WTC11 (cell line): ENCODE measurements around the gene ECHDC3.

Source experiments
- ATF1 ChIP-seq: sonication (generic); formaldehyde crosslinking; IDR thresholded peaks from 2 replicates; pipeline ENCODE4 v1.8.1; 2023; ENCODE audit warnings: mild to moderate bottlenecking, moderate library complexity, missing genetic modification reagents
- ATF3 ChIP-seq: sonication (generic); formaldehyde crosslinking; conservative IDR thresholded peaks from 2 replicates; pipeline ENCODE4 v1.8.1; 2022; ENCODE audit warnings: mild to moderate bottlenecking, missing genetic modification reagents
- MXD4 ChIP-seq: fragments of 250-450 bp; sonication (Bioruptor Pico); IDR thresholded peaks from 2 replicates; pipeline ENCODE4 v1.8.0; 2021; ENCODE audit warnings: mild to moderate bottlenecking, moderate library complexity, borderline replicate concordance
- NR2C2 ChIP-seq: sonication (generic); formaldehyde crosslinking; IDR thresholded peaks from 2 replicates; pipeline ENCODE4 v1.8.0; 2022; ENCODE audit warnings: mild to moderate bottlenecking, missing genetic modification reagents
- USF2 ChIP-seq: sonication (generic); formaldehyde crosslinking; IDR thresholded peaks from 2 replicates; pipeline ENCODE4 v1.8.1; 2023; ENCODE audit warnings: mild to moderate bottlenecking, missing genetic modification reagents, moderate library complexity
- TF ChIP-seq, protein P1 (sequence below): fragments of 200-600 bp; IDR thresholded peaks from 2 replicates; pipeline ENCODE4 v1.8.0; 2022; ENCODE audit warnings: antibody characterized with exemption
- TF ChIP-seq, protein P2 (sequence below): sonication (generic); formaldehyde crosslinking; IDR thresholded peaks from 2 replicates; pipeline ENCODE4 v1.8.1; 2023; ENCODE audit warnings: mild to moderate bottlenecking, missing genetic modification reagents

DNA sequence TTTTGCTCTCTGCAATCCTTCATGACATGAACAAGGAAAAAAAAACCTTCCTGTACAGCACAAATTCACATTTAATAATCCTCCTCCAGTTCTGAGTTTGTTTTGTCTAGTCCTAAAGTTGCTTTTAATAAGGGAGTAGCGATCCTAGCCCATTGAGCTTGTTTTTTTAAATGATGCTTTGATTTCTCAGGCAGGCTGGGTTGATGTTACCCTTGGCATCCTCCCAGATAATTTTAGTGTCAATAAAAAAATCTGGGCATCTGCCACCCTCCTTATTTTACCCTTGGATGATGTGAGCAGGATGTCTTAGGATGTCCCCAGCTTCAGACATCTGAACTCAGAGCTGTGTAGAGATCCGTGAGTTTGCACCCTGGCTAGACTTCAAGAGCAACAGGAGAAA is 47.1 kb downstream of the ECHDC3 start:
- TF ChIP-seq ATF3 (CRISPR knock-in tag) (no peak), MXD4 (CRISPR knock-in tag) (no peak), USF2 (CRISPR knock-in tag) (no peak), ATF1 (CRISPR knock-in tag) (no peak), NR2C2 (CRISPR knock-in tag) (no peak)
- TF ChIP-seq, protein P1, sequence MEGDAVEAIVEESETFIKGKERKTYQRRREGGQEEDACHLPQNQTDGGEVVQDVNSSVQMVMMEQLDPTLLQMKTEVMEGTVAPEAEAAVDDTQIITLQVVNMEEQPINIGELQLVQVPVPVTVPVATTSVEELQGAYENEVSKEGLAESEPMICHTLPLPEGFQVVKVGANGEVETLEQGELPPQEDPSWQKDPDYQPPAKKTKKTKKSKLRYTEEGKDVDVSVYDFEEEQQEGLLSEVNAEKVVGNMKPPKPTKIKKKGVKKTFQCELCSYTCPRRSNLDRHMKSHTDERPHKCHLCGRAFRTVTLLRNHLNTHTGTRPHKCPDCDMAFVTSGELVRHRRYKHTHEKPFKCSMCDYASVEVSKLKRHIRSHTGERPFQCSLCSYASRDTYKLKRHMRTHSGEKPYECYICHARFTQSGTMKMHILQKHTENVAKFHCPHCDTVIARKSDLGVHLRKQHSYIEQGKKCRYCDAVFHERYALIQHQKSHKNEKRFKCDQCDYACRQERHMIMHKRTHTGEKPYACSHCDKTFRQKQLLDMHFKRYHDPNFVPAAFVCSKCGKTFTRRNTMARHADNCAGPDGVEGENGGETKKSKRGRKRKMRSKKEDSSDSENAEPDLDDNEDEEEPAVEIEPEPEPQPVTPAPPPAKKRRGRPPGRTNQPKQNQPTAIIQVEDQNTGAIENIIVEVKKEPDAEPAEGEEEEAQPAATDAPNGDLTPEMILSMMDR: no peak
- TF ChIP-seq, protein P2, sequence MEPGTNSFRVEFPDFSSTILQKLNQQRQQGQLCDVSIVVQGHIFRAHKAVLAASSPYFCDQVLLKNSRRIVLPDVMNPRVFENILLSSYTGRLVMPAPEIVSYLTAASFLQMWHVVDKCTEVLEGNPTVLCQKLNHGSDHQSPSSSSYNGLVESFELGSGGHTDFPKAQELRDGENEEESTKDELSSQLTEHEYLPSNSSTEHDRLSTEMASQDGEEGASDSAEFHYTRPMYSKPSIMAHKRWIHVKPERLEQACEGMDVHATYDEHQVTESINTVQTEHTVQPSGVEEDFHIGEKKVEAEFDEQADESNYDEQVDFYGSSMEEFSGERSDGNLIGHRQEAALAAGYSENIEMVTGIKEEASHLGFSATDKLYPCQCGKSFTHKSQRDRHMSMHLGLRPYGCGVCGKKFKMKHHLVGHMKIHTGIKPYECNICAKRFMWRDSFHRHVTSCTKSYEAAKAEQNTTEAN: no peak
